HG02798 (cell line): ENCODE data around the gene FAT3.

Experiments
- ATAC-seq: cut with Tn5 transposase; IDR thresholded peaks from one replicate; pipeline ENCODE4 v1.9.1; 2021; ENCODE audit warnings: mild to moderate bottlenecking; ENCODE audit not compliant: unreplicated experiment, poor library complexity

Gene FAT3

DNA sequence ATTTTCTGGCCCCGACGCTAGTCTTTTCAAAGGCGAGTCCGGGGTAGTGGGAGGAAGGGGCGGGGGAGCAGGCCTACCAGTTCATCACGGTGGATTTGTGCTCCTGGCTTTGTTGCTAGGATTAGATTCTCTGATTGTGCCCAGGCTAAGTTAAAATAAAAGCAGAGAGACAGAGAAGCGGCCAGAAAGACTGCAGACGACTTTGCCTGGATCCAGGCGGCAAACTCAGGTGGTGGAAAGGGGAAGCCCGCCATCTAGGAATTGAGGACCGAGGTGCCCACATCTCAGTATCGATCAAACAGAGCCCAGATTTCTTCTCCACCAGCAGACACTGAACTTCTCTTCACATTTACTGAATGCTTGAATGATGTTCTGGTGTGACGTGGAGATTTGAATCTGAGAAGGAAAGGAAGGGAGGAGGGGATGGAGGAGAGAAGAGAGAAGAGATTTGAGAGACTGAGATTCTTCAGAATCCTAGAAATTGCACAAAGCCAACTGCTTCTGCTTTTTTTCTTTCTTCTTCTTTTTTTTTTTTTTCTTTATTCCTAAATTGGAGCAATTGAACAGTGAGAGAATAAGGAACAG is 2.7 kb downstream of the FAT3 start:
- no peak for ATAC-seq

DNA sequence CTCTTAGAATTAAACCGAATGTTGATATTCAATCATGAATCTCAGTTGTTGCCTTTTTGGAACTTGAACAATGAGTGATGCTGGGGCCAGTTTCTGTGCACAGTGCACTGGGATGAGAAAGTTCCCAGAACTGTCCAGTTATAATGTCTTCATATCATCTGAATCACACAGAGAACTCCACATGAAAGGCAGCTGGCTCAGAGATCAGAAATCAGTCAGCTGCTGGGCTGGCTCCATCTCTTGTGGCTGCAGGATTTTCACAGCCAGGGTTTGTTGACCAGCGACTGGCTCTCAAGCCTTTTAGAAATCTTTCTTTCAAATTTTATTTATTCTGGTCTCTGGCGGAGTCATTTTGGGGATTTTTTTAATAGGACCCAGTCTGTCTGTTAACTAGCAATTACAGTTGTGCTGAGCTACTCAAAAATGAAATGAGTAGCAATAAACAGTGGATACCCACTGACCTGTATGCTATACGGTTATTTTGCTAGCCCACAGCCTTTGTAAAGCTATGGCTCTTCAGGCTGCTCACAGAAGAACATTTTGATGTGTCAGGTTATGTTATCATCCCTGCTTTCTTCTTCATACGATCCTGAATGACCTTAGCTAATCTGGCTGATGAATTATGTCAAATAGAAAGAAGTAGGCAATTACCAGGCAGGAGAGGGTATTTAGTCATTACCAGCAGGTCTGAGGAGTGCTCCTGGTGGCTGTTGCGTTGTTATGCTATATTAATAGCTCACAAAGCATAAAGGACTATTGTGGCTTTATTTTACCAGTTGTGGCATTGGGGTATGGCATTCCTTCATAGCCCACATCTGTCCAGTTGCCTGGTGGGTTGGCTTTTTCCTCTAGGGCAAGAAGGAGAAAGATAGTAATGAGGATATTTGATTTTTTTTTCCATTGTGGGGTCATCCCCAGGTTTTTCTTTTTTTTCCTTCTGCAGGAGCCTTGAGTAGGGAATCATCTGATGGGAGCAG is 3.6 kb downstream of the FAT3 start:
- no peak for ATAC-seq

DNA sequence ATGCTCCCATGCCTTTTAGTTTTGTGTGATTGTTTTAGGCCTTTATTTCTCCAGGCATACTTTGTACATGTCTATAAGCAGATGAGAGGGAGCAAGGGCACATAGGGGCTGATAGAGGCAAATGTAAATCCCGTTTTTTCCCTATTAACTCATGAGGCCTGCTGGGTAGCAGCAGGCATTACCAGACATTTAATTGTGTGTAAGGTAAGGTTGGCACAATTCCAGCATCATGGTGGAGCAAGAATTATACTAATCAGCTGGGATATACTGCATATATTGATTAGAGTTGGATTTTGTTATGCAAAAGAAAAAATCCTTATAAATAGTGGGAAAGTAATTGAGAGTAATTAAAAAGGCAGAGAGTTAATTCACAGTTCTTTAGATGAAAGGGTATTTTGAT is 12.2 kb downstream of the FAT3 start:
- ATAC-seq, result no peak

- no peak for ATAC-seq
Observed at GRCh38 chr11:92240916-92241315, 16.3 kb downstream of the FAT3 start.

GRCh38 chr11:92245700-92246271 is 21.2 kb downstream of the FAT3 start:
- no peak for ATAC-seq

DNA sequence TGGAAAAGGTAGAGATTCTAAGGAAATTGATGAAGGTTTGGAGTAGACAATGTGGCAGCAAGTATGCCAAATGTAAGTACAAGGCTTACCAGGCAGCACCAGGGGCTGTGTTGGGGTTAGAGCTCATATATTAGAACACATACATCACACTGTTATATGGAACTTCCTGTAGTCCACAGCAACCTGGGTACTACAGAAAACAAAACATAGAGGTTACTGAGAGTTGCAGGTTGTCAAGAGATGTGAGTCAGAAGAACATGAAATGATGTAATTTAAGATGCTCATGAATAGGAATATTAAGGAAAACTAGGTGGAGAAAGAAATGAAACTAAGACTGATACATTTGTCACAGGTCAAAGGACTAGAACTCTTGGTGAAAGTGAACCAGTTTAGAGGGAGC is 22.0 kb downstream of the FAT3 start:
- no peak for ATAC-seq

- no peak for ATAC-seq
Observed at GRCh38 chr11:92249156-92249753, 24.6 kb downstream of the FAT3 start.

- no peak for ATAC-seq
Observed at GRCh38 chr11:92251980-92252379, 27.4 kb downstream of the FAT3 start.

- no peak for ATAC-seq
Observed at GRCh38 chr11:92253421-92253820, 28.8 kb downstream of the FAT3 start.

DNA sequence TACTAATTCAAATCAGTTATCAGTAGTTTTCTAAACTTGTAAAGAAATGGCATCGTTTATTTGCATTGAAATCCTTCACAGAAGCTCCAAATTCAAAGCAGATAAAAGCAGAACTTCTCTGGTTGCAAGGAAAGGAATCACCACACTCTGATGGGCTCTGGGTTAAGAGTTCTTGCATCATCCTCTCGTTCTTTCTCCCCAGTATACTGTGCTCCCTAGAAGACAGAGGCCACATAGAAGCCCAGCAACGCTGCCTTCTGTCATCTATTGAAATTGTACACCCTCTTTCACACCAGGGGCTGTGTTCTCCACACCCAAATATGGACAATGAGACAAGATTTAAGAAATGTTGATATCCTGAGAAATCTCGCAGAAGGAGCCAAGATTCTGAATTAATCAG is 29.3 kb downstream of the FAT3 start:
- ATAC-seq, result no peak

GRCh38 chr11:92257536-92257935 is 32.9 kb downstream of the FAT3 start:
- ATAC-seq, result no peak

DNA sequence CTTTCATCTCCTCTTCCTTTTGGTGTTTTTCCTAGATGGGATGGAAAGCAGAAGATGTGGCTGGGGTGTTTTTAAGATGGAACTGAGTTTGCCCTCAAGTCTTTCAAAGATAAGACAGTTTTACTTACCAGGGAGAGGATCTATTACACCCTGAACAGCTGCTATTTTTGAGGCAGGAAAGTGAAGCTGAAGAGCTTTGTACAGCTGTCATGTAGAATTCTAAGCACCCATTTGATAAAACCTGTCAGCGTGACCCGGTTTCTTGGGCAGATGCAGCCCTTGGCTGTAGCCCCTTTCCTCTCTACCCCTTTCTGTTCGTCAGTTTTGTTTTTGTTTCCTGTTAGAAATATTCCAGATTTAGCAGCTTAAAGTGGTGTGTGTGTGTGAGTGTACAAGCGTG is 35.2 kb downstream of the FAT3 start:
- ATAC-seq, result no peak

DNA sequence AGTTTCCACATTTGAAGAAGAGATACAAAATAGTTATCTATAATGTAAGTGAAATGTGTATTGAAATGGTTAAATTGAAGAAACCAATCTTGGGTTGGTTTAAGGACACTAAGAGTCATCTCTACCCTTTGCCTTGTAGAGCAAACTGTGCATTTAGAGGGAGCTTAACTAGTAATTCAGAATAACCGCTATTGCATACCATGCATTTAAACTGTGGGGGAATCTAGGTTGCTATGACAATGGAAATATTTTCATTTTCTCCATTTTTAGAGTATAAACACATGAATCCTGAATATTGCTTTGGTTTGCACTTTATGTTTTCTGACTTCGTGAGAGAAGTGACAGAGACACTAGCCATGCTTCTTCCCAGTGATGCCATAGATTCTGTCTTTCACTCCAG is 39.7 kb downstream of the FAT3 start:
- no peak for ATAC-seq

DNA sequence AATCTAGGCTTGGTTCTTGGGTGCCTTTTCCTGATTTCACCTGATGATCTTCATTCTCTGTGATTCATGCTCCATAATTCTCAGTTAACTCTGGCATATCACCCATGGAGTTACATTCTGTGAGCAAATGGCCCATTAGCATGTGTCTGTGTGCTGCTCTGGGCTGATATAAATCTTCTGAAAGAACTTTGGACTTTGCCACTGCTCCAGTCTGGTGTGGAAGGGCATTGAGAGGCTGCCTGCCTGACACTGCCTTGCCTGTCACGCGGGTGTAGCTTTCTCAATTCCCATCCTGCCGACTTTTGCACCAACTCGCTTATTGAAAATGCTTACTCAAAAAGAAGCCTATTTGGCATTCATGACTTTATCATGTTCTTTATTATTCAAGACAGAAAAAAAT is 42.2 kb downstream of the FAT3 start:
- ATAC-seq, result no peak

- no peak for ATAC-seq
Observed at GRCh38 chr11:92267278-92267677, 42.7 kb downstream of the FAT3 start.

- ATAC-seq, result no peak
Observed at GRCh38 chr11:92267968-92268367, 43.4 kb downstream of the FAT3 start.

- no peak for ATAC-seq
Observed at GRCh38 chr11:92268546-92268945, 43.9 kb downstream of the FAT3 start.

DNA sequence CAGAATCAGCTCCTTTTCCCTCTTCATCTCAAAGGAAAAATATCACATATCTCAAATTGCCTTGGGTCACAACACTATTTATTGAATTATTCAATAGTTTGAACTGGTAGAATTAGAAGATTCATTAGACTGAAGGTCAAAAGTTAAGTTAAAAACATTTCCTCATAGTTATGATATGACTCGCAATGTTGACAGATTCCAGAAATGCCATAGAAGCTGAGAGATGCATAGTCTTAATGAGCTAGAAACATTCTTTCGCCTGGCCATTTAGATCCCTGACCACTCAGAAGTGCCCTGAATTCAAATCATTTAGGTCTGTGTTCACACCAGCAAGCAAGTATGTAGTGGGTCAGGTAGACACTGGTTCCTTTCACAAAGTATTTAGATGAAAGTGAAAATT is 44.4 kb downstream of the FAT3 start:
- ATAC-seq, result no peak

DNA sequence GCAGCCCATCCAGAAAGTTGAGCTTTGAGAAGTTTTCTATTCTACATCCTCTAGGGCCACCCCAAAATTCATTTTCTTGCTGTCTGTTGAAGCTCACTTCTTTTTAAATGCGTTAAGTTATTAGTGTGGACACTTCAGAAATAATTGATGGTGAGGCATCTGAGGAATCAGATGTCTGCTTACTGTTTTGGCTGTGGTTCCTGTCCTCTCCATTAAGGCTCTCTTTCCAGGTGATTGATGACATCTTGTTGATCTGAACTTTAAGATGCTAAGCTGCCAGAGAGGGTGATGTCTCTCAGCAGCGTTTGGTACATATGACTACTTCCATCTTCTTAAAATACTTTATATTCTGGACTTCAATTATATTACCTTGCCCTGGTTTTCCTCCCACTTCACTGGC is 45.2 kb downstream of the FAT3 start:
- ATAC-seq, result no peak

GRCh38 chr11:92272651-92273050 is 48.0 kb downstream of the FAT3 start:
- ATAC-seq, result no peak
